Keratinocyte (primary cell): ENCODE measurements around the gene MYBPH. TPM values are rescaled to one million over a fixed set of nuclear protein-coding genes. Genes with fewer than 3 reads are reported as not detected.

Experiments used
- DNase-seq: peaks from one replicate; pipeline ENCODE4 v3.0.0-alpha.2; 2011; ENCODE audit warnings: low read depth, missing footprints, low spot score
- FAIRE-seq: peaks from 2 replicates; lab custom pipeline; 2011; peaks lifted over from hg19 to GRCh38; lab: Jason Lieb, UNC
- H2AFZ ChIP-seq: 2 replicates; pipeline ENCODE4 v1.6.0; 2012; ENCODE audit warnings: low read length, control low read depth, inconsistent platforms; ENCODE audit not compliant: control insufficient read depth
- H3K27ac ChIP-seq: 2 replicates; pipeline ENCODE4 v1.5.1; 2011; ENCODE audit warnings: low read length; ENCODE audit not compliant: control insufficient read depth, insufficient read depth
- H3K27me3 ChIP-seq: 3 replicates; pipeline ENCODE4 v1.6.0; 2011; ENCODE audit warnings: low read length; ENCODE audit not compliant: control insufficient read depth, insufficient read depth; ENCODE audit errors: extremely low read depth
- H3K36me3 ChIP-seq, 2 experiments: 2 replicates in 1 of 2; 3 replicates in 1 of 2; pipeline ENCODE4 v1.5.1; 2011; ENCODE audit warnings: low read length in 2 of 2, mild to moderate bottlenecking in 1 of 2; ENCODE audit not compliant: control insufficient read depth in 2 of 2, insufficient read depth in 2 of 2; ENCODE audit errors: extremely low read depth in 1 of 2
- H3K4me1 ChIP-seq: 3 replicates; pipeline ENCODE4 v1.5.1; 2011; ENCODE audit warnings: low read length; ENCODE audit not compliant: control insufficient read depth, insufficient read depth; ENCODE audit errors: extremely low read depth
- H3K4me2 ChIP-seq: 3 replicates; pipeline ENCODE4 v1.6.0; 2011; ENCODE audit warnings: low read depth, low read length; ENCODE audit not compliant: control insufficient read depth, insufficient read depth; ENCODE audit errors: extremely low read depth
- H3K4me3 ChIP-seq, 3 experiments: fragments of 200-600 bp in 1 of 3; sonication (generic) in 1 of 3; 2 replicates in 2 of 3; 3 replicates in 1 of 3; pipeline ENCODE4 v1.5.1; 2011 to 2016; ENCODE audit warnings: low read length in 3 of 3, mild to moderate bottlenecking in 3 of 3, control low read depth in 2 of 3, inconsistent platforms in 1 of 3, low read depth in 1 of 3, mixed read lengths in 1 of 3, mixed run types in 1 of 3, moderate library complexity in 1 of 3; ENCODE audit not compliant: control insufficient read depth in 2 of 3, insufficient read depth in 2 of 3; ENCODE audit errors: extremely low read depth in 1 of 3
- H3K79me2 ChIP-seq: 2 replicates; pipeline ENCODE4 v1.6.0; 2012; ENCODE audit warnings: low read length; ENCODE audit not compliant: control insufficient read depth, insufficient read depth
- H3K9ac ChIP-seq: 3 replicates; pipeline ENCODE4 v1.6.0; 2011; ENCODE audit warnings: low read length; ENCODE audit not compliant: control insufficient read depth, insufficient read depth; ENCODE audit errors: extremely low read depth
- H3K9me1 ChIP-seq: 3 replicates; pipeline ENCODE4 v1.6.0; 2011; ENCODE audit warnings: low read length; ENCODE audit not compliant: control insufficient read depth, insufficient read depth; ENCODE audit errors: extremely low read depth
- H3K9me3 ChIP-seq: 2 replicates; pipeline ENCODE4 v1.5.1; 2012; ENCODE audit warnings: low read depth, low read length; ENCODE audit not compliant: control insufficient read depth
- H4K20me1 ChIP-seq: 3 replicates; pipeline ENCODE4 v1.6.0; 2011; ENCODE audit warnings: low read length; ENCODE audit not compliant: control insufficient read depth, insufficient read depth; ENCODE audit errors: extremely low read depth
- CTCF ChIP-seq, 3 experiments: IDR thresholded peaks in 1 of 3; conservative IDR thresholded peaks in 1 of 3; optimal IDR thresholded peaks in 1 of 3; 2 replicates in 2 of 3; 3 replicates in 1 of 3; pipeline versions ENCODE3 to v1.5.1; 2011; ENCODE audit warnings: low read length in 3 of 3, mild to moderate bottlenecking in 3 of 3, moderate library complexity in 2 of 3, control low read depth in 1 of 3, inconsistent platforms in 1 of 3; ENCODE audit not compliant: insufficient read depth in 2 of 3; ENCODE audit errors: extremely low read depth in 1 of 3
- EZH2 ChIP-seq: IDR thresholded peaks from one replicate; pipeline ENCODE4 v1.6.1; 2012; ENCODE audit warnings: inconsistent platforms, mild to moderate bottlenecking, low read length, moderate library complexity
- dilution Hi-C: fragments of 300-500 bp; cut with MboI; formaldehyde crosslinking; loops from one replicate; pipeline ENCODE4 v1.7.0; 2020; ENCODE audit warnings: low sequenced_read_pairs; ENCODE audit not compliant: extremely low pct_ligation_motif_present
- polyA plus RNA-seq, 5 experiments: library from polyadenylated mRNA; depleted of rRNA in 3 of 5; stranded (reverse) in 3 of 5; stranded (forward) in 1 of 5; unstranded in 1 of 5; fragments of >200 nt; gene quantifications; 1 replicate in 1 of 5; 2 replicates in 3 of 5; 3 replicates in 1 of 5; pipeline versions ENCODE4 v1.2.1 to v1.2.3, GENCODE V29; 2011 to 2012; ENCODE audit warnings: missing spikeins in 2 of 5, low read depth in 1 of 5, low replicate concordance in 1 of 5

The MYBPH gene
- polyA plus RNA-seq, 1 donor (not counting 4 experiments of a cell fraction or from before 2014, with no cell fraction given), result not detected

DNA sequence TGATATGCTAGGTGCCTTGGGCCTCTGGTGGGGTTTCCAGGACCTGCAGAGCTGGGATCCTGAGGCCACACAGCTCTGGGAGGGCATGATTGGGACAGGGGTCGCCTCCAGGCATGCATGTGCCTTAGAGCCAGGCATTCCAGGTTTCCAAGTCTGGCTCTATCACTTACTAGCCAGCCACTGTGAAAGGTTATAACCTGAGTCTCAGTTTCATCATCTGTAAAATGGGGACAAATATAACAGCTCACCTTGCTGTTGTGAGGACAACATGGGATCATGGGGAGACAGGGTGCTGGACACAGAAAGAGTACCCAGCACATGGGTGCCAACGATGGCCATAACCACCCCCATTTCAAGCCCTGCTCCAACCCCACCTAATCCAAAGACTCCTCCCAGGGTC lies 8.2 kb upstream of the MYBPH start:
- dilution Hi-C loops, result no loop called here
- H3K9me3 ChIP-seq, result no peaks in the 10 kb centered on the region
- FAIRE-seq, result no peak
- no peak for DNase-seq
- H3K9ac ChIP-seq, result no peak overlapping the region
- H3K27me3 ChIP-seq, result peaks cover 6% of the 10 kb centered on the region
- H3K36me3 ChIP-seq, result no peaks in the 10 kb centered on the region
- H3K79me2 ChIP-seq, result no peaks in the 10 kb centered on the region
- TF ChIP-seq EZH2, result no peak
- TF ChIP-seq CTCF (optimal IDR thresholded peaks at IDR 0.05 in 1 of 3, IDR thresholded peaks at IDR 0.05 in 1 of 3, conservative IDR thresholded peaks at IDR 0.05 in 1 of 3; ENCODE audit: extremely low read depth in 1 of 3, insufficient read depth in 2 of 3, low read length in 3 of 3), result no peak
- H3K4me3 ChIP-seq, result no peak overlapping the region
- no peaks in the 10 kb centered on the region for H3K9me1 ChIP-seq
- no peak overlapping the region for H3K27ac ChIP-seq
- no peaks in the 10 kb centered on the region for H3K4me1 ChIP-seq
- no peak overlapping the region for H2AFZ ChIP-seq
- no peak overlapping the region for H3K4me2 ChIP-seq
- no peaks in the 10 kb centered on the region for H4K20me1 ChIP-seq

DNA sequence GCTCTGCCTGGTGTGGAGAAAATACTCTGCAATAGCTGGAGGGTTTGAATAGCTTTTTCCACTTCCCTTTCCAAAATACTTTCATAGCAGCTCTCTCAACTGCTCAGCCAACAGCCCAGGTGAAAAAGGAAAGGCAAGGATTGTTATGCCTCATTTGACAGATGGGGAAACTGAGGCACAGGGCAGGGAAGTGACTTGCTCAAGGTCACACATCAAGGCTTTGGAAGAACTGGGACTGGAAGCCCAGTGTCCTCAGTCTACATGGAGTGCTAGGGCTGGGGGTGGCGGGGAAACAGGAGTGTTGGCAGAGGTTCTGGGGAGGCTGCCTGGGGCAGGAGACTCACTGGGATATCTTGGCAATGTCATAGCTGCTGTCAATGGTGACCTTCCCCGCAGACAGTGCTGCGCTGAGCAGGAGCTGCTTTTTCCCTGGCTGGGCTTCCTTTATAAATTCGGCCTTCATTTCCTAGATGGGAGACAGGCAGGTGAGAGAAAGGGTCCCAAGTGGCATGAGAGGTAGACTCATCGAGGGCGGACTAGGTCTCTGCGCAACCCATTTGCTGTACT lies 6.8 kb upstream of the MYBPH start:
- no peak overlapping the region for H3K4me2 ChIP-seq
- H3K79me2 ChIP-seq, result no peaks in the 10 kb centered on the region
- H3K4me1 ChIP-seq, result no peaks in the 10 kb centered on the region
- DNase-seq (no peak), FAIRE-seq (no peak)
- no peaks in the 10 kb centered on the region for H4K20me1 ChIP-seq
- dilution Hi-C loops, result no loop called here
- no peak overlapping the region for H3K4me3 ChIP-seq
- no peaks in the 10 kb centered on the region for H3K9me3 ChIP-seq
- H3K9ac ChIP-seq, result no peak overlapping the region
- H3K27ac ChIP-seq, result no peak overlapping the region
- TF ChIP-seq EZH2 (no peak), CTCF (optimal IDR thresholded peaks at IDR 0.05 in 1 of 3, IDR thresholded peaks at IDR 0.05 in 1 of 3, conservative IDR thresholded peaks at IDR 0.05 in 1 of 3; ENCODE audit: extremely low read depth in 1 of 3, insufficient read depth in 2 of 3, low read length in 3 of 3) (no peak)
- H3K36me3 ChIP-seq, result no peaks in the 10 kb centered on the region
- H3K9me1 ChIP-seq, result no peaks in the 10 kb centered on the region
- H3K27me3 ChIP-seq, result peaks cover 6% of the 10 kb centered on the region
- no peak overlapping the region for H2AFZ ChIP-seq
